ENCODE data around the gene BATF3.

Gene BATF3

DNA sequence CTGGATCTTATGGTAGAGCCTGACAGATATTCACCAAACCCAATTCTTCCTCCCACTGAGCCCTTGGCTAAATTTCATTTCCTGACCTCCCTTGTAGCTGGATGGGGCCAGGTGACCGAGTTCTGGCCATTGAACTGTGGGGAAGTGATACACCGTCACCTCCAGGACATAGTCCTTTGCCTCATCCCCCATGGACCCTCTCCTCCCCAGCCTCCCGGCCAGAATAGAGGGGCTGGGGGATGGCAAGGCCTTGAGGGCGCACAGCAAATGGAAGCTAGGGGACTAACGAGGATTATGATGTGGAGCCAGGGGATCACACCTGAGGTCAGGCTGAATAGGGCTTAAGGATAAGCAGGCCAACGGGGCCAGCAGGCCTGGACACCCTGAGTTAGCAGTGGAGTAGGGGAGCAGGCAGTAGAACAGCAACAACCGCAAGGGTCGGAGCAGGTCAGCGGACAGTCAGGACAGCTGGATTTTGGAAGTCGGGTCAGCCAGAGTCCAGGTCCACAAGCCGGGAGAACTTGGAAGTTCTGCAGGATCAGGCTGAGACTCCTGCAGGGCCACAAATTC lies 15.0 kb downstream of the BATF3 start:
- no peak for DNase-seq (ENCODE audit: low read depth)

DNA sequence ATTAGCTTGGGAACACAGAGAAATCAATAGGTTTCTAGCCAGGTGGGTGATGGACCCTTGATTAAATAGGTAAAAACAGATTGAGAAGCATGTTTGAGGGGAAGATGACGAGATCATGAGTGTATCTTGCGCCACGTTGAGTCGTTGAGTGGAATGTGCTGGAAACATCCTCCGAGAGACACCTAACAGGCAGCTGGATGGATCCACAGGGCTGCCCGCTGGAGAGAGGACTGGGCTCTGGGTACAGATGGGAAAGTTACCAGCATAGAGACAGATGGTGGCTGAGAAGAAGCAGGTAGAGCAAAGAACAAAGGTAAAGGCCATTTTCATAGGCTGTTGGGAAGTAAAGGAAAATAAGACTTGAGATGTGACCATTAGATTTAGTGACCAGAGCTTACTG lies 15.6 kb downstream of the BATF3 start:
- DNase-seq (ENCODE audit: low read depth) = no peak

DNA sequence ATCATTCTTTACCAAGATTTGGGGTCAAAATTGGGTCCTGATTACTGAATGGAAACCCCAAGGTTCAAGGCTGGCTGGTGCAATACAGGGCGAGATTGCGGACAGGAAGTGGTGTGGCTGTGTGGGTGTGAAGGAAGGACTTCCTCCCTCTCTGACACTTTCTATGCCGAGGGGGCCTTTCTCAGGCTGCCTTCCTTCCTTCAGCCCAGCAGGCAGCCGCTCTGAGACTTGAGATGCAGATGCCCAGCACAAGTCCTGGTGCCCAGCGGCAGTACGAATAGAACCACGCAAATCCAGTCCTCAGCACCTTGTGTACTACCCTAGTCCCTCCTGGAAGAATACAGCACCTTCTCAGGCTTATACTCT lies 16.3 kb downstream of the BATF3 start:
- no peak for DNase-seq (ENCODE audit: low read depth)

DNA sequence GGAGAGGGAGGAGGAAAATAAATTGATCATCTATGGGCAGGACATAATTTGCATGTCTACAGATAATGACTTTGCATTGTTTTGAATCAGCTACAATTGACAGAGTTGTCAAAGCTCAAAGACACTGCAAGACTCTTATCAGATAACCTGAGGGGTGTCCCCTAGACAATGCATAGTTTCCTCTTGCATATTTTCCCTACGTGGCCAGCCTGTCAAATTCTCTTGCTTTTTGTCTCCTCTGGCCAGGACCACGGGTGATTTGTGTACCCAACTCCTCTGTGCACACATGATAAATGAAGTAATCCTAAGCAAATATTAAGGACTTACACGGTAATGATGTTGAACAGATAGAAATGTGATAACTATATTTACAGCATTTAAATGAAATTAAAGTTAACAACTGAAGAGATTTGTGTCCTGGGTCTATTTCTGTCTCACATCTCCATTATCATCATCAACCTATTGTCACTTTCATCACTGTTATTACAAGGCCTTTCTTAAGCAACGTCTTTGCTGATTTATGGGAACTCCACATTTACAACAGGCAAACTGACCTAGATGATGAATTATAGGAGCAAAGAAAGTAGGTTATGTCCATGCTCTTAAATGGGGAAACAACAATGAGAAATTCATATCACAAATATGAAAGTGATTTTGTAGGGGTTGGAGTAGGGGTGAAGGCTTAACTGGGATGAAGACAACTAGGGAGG lies 18.8 kb downstream of the BATF3 start:
- DNase-seq (ENCODE audit: low read depth) = no peak

DNA sequence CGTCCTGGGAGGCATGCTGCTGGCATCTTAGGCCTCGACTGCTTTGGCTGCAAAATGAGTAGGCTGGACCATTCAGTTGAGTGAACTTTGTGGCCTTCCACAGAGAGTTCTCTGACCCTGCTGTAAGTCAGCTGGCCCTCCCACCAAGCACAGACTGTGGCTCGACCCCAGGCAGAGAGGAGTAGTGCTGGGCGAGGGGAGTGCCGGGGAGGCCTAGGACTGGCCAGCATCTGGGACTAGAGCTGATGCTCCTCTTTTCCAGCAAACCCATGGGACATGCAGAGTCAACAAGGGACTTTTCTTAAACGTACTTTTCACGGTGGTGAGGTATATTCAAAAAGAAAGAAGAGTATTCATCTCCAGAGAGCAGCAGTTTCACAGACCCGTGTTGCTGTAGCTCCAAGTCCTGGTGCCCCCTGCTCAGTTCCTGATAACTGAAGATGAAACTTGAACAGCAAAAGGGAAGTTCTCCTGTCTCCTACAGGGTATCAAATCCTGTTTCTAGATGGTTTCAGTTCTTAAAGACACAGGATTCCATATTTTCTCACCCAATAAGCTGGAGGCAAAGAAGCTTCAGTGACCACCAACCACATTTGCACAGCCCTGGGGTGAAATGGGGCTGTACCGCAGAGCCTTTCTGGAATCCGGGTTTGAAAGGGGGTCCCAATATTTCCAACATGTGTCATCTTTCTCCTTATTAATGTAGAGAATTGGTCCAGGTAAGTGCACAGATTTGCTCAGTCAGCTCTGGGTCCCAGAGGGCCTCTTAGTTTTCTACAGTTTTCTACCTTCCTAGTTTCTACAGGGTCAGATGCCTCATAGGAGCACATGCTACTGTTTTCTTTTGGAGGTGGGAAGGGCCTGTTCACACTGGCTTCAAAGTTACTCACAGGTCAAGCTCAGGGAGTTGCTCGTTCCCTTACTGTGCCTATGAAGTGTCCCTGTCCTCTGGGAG lies 20.9 kb downstream of the BATF3 start:
- no peak for DNase-seq (ENCODE audit: low read depth)

DNA sequence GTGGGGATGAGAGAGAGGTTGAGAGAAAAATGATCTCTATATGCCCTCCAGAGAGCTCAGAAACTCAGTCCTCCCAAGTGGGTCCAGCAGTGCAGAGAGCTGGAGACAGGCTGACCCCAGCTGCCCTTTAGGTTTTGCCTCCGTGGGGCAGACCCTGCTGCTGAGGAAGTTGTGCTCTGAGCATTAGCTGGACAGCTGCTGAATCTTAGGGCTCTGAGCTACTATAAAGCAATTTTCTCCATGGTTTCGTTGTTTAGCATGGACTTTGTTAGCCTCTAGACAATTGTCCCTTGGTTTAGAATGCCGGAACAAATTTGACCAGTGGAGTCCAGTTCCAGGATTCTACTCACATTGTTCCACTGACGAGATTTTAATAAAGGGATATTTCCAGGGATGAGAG lies 22.1 kb downstream of the BATF3 start:
- DNase-seq (ENCODE audit: low read depth) = no peak

DNA sequence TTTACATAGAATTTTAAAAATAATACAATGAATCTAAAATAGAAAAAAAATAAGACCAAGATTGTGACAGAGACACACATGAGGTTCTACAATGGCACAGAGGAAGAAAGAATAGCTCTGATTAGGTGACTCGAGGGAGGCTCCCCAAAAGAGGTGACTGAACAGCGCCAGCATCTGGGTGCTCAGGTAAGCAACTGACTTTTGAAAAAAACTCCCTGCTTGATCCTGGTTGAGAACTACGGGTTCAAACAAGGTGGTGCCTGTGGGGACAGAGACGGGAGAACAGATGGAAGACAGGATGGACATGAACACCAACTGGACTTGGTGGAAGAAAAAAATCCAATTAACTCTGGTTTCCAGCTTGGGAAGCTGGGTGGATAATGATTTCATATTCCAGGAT lies 22.5 kb downstream of the BATF3 start:
- DNase-seq (ENCODE audit: low read depth) = no peak

DNA sequence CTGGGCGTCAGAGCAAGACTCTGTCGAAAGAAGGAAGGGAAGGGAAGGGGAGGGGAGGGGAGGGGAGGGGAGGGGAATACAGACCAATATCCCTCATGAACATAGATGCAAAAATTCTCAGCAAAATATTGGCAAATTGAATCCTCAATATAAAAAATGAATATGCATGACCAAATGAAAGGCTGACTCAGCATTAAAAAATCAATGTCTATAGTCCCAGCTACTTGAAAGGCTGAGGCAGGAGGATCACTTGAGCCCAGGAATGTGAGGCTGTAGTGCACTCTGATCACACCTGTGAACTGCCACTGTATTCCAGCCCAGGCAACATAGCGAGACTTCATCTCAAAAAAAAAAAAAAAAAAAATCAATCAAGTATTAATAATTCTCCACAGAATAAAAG lies 24.0 kb downstream of the BATF3 start:
- no peak for DNase-seq (ENCODE audit: low read depth)

DNA sequence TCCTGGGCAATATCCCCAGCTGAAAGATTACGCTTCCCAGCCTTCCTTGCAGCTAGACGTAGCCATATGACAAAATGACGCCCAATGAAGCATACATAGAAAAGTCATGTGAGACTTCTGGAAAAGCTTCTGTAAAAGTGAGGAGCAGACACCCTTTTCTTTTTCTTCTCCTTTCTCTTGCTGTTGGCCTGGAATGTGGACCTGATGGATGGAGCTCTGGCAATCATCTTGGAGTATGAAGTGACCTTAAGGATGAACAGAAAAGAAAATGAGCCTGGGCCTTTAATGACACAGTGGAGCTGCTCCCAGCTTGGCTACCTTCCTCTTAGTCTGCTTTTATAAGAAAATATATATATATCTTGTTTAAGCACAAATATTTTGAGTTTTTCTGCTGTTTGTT lies 24.8 kb downstream of the BATF3 start:
- DNase-seq (ENCODE audit: low read depth) = no peak

DNA sequence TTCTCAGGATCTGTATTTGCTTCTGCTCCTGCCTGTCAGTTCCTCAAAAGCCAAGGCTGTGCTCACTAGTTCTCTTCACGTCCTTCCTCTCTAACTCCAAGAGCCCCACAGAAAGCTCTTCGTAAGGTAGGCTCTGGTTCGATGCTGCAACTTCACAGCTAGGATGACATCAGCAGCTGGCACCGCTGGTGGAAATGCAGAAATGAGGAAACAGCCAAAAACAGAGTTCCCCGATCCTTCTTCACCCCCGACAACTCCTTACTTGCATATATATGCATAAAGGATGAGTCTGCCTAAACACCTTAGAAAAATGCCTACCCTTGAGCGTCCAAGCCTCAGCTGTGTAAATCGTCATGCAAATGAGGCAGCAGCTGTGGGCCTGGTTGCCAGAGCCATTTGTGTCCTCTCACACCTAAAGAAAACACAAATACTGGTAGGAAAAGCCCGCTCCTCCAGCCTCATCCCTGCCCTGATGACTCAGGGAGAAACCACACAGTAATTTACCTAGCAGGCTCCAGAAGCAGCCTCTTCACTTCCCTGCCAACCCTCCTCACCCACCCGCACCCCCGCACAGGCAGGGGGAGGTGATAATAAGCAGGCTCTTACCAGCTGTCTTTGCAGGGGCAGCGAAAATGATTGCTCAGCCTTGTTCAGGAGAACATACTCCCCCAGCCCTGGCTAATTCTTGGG lies 28.2 kb downstream of the BATF3 start:
- DNase-seq (ENCODE audit: low read depth) = peak; percentile 32

DNA sequence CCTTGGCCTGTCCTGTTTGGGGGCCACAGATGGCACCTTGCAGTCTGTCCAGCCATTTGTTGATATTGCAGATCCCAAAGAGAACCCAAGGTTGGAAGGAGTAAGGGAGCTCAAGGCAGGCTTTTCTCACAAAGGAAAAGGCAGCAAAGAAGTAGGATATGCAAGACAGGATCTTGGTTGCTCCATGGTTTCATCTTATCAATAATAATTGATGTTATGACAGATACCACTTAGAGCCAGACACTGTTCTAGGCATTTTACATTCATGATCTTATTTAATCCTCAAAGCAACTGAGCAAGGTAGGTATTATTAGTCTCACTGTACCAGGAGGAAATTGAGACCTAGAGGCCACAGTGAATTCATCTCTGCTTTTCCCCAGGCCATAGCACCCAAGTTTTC lies 28.8 kb downstream of the BATF3 start:
- no peak for DNase-seq (ENCODE audit: low read depth)

DNA sequence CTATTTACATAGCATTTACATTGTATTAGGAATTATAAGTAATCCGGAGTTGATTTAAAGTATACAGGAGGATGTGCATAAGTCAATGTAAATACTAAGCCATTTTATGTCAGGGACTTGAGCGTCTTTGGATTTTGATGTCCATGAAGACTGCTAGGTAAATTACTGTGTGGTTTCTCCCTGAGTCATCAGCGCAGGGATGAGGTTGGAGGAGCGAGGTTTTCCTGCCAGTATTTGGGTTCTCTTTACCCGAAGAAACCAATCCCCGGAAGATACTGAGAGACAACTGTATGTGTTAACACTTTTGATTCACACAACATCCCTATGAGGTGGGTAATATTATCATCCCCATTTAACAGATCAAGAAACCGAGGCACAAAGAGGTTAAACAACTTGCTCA lies 29.3 kb downstream of the BATF3 start:
- no peak for DNase-seq (ENCODE audit: low read depth)

DNA sequence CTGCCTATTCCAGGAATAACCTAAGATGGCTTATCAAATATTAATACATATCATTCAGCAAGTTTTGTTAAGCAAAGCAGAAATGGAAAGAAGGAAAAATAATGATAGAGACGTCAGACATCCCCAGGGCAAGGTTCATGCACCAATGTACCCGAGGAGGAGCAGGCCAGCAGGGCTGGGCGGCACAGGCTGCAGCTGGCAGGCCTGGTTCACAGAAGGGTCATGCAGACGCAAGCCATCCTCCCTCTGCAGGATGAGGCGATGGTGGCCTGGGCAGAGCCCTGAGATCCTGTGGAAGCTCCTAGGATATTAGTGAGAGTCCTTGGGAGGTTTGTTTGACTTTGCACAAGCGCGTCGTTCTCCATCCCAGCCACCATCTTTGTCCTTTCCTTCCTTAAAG lies 30.0 kb downstream of the BATF3 start:
- DNase-seq (ENCODE audit: low read depth) = no peak

DNA sequence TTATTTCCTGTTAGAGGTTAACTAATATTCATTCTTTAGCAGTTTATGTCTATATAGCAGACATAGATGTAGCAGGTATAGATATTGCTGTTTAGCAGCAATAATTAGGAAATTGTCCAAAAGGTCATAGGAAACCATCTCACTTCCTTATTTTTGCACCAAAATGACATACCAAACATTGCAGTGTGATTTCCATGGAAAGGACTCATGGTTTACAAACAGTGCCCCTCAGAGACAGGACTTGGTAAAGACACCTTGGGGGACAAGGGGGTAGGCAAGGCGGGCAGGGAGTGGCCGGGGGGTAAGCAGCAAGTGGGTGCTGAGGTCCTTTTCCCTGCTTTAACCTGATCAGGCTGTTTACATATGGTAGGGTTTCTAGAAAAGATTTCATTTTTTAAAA lies 30.5 kb downstream of the BATF3 start:
- DNase-seq (ENCODE audit: low read depth) = peak; percentile 24

DNA sequence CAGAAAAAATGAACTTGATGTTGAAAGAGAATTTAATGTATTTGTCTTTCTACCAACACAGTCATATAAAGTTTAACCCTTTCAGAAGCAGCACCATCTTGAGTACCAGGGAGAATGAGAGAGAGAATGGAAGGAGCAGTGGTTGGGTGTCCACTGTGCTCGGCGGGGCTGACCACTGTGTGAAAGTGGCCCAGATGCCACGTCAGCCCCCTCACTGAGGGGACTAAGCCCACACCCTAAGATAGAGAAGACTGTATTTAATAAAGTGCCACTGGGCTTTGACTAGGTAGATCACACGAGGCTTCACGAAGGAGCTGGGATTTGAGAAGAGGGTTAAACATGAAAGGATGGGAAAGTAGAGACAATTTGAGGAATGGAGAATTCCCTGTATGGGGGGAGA lies 31.2 kb downstream of the BATF3 start:
- no peak for DNase-seq (ENCODE audit: low read depth)

DNA sequence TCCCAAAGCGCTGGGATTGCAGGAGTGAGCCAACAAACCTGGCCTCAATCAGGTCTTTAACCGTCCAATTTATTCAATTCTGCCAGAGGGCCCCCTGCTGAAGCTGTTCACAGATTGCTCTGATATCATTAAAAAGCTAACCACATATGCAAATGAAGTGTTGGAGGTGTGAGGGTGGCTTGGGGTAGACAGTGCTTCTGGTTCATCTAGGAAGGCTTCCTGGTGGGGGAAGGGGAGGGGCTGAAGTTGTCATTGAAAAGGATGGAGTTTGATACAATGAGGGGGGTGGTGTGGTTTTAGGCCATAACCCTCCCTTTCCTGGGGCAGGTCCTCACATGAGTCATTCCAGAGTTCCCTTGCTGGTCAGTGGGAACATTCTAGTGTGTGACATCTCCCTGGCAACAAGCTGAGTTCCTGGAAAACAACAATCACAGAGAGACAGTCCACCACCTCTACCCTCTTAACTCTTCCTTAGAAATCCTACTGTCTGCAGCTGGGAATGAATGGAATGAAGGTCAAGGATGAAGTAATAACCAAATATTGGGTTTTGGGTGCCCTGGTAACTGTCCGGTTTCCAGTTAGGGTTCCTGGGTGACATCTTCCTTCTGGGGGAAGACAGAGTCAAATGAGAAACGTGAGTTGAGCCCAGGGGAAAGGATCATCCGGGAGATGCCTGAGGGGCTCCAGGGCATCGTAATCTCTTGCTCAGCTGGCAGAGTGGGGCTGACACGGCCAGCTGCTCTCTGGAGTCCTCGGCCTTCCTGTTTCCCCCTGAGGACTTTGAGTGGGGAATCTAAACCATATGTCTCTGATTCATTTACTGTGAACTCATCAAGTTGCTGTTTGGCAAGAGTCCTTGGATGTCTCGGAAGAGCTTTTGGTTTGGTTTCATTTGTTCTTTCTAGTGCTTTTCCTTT lies 32.2 kb downstream of the BATF3 start:
- DNase-seq (ENCODE audit: low read depth) = peak; percentile 98

DNA sequence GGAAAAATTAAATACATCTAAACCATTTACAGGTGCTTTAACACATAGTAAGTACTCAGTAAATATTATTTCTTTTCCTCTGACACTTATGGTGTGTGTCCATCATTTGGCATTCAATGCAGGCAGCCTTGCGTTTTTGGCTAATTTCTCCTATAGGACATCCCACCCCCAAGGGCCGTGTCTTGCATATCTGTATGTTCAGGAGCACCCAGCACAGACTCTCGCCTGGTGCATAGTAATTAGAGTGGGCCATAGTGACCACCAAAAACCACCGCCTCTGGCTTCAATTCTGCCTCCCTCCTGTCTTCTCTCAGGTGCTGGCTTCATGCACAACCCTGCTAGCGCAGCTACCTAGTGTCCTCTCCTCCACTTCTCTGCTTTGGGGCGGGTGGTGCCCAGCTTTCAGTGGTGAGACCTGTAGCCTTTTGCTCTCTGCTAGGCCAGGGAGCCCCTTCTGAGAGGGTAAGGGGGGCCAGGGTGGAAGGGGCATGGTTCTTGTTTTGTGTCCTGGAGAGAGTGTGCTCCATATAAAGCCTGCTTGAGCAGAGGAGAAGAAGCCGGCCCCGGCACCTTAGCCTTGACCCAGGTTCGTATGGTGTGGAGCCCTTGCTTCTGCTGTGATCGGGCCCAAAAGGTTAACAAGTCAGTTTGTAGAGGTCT lies 33.4 kb downstream of the BATF3 start:
- DNase-seq (ENCODE audit: low read depth) = no peak

DNA sequence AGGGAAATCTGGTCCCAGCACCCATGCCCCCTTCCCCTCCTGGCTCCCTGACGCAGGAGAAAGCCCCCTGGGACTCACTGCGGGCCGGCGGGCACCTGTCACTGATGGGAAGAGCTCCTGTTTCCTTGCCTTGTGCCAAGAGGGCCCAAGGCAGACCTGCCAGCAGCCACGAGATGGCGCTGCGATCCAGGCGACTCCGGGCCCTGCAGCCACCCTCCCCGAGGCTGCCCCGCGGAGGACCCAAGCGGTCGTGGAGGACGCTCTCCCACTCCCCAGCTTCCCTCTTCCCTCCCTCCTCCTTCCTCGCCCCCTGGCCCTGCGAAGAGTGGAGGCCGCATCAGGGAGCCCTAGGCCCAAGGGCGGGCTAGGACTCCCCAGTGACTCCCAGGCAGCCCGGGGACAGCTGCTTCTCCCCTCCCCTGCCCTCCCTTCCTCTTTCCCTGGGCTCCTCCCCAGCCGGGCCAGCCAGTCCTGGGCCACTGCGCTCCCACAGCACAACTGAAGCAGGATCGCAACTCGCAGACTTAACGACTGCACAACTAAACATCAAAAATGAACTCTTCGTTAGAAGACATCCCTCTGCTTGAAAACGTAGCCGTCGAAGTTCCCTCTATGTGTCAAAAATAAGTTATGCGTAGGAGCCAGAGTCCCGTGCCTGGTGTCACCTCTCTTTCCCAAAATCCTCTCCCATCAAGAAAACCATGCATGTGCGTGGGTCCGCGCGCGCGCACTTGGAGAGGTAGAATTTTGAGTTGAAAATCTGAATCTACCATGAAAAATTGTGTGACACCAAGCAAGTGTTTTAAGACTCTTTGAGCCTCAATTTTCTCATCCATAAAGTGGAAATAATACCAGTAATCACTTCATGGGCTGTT lies 34.2 kb downstream of the BATF3 start:
- peak; percentile 78 for DNase-seq (ENCODE audit: low read depth)

DNA sequence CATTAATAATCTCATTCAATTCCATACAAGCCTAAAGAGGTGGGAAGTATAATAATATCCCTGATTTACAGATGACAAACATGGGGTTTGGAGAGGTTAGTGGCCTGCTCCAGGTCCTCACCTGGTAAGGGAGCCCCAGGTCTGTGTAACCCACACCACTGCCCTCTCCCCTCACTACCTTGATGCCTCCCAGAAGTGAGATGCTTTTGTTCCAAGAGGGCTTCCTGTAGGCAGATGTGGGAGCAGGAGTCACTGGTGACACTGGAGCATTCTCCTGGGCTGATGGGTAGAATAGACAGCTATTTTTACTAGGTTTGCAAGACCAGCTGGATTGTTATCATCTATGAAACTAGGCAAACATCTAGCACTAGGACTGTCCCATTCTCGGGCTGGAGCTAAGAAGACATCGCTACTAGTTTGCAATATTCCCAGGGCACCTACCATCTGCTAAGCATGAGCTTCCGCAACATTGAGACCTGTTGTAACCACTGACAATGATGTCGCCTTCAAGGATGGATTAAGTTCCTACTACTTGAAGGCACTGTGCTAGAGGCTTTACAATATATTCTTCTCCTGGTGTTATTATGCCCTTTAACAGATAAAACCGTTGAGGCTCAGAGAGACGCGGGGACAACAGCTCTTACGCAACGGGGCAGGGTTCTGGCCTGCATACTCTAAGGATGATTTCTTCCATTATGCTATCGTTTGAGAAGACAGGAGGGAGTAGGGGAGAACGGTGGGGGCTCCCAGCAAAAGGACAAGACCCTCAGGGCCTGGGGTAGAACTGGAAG lies 35.0 kb downstream of the BATF3 start:
- DNase-seq (ENCODE audit: low read depth) = no peak
